ENCODE results near the gene THSD4.

The THSD4 gene

GRCh38 chr15:71447328-71448250 lies 332.3 kb downstream of the THSD4 start:
- H3K27ac ChIP-seq (ENCODE audit: low read depth, low read length): no peak overlapping the region
- no peaks in the 10 kb centered on the region for H3K36me3 ChIP-seq (ENCODE audit: control insufficient read depth in 1 of 2, insufficient read depth in 2 of 2, low read length in 2 of 2)
- no peak overlapping the region for H3K4me3 ChIP-seq (ENCODE audit: low read depth in 1 of 2, low read length in 2 of 2)
- H3K9me3 ChIP-seq (ENCODE audit: control insufficient read depth in 1 of 2, low read length in 2 of 2): no peaks in the 10 kb centered on the region
- H3K9ac ChIP-seq (ENCODE audit: low read depth in 1 of 2, low read length in 2 of 2): no peak overlapping the region
- H3K27me3 ChIP-seq (ENCODE audit: control insufficient read depth in 1 of 2, insufficient read depth in 2 of 2, low read length in 2 of 2): no peaks in the 10 kb centered on the region
- H3K4me1 ChIP-seq (ENCODE audit: control insufficient read depth in 1 of 2, insufficient read depth in 2 of 2, low read length in 2 of 2): peaks cover 25 to 27% of the 10 kb centered on the region in 2 donors

- H3K4me1 ChIP-seq (ENCODE audit: control insufficient read depth in 1 of 2, insufficient read depth in 2 of 2, low read length in 2 of 2): peaks cover 34 to 36% of the 10 kb centered on the region in 2 donors
- no peak overlapping the region for H3K9ac ChIP-seq (ENCODE audit: low read depth in 1 of 2, low read length in 2 of 2)
- H3K36me3 ChIP-seq (ENCODE audit: control insufficient read depth in 1 of 2, insufficient read depth in 2 of 2, low read length in 2 of 2): no peaks in the 10 kb centered on the region
- no peak overlapping the region for H3K27ac ChIP-seq (ENCODE audit: low read depth, low read length)
- H3K9me3 ChIP-seq (ENCODE audit: control insufficient read depth in 1 of 2, low read length in 2 of 2): no peaks in the 10 kb centered on the region
- H3K27me3 ChIP-seq (ENCODE audit: control insufficient read depth in 1 of 2, insufficient read depth in 2 of 2, low read length in 2 of 2): no peaks in the 10 kb centered on the region
- H3K4me3 ChIP-seq (ENCODE audit: low read depth in 1 of 2, low read length in 2 of 2): no peak overlapping the region
Observed at GRCh38 chr15:71448688-71449114, 333.4 kb downstream of the THSD4 start.

GRCh38 chr15:71449363-71449762 lies 334.1 kb downstream of the THSD4 start:
- no peaks in the 10 kb centered on the region for H3K27me3 ChIP-seq (ENCODE audit: control insufficient read depth in 1 of 2, insufficient read depth in 2 of 2, low read length in 2 of 2)
- H3K9ac ChIP-seq (ENCODE audit: low read depth in 1 of 2, low read length in 2 of 2): no peak overlapping the region
- H3K4me1 ChIP-seq (ENCODE audit: control insufficient read depth in 1 of 2, insufficient read depth in 2 of 2, low read length in 2 of 2): peaks cover 34 to 36% of the 10 kb centered on the region in 2 donors
- H3K4me3 ChIP-seq (ENCODE audit: low read depth in 1 of 2, low read length in 2 of 2): no peak overlapping the region
- no peaks in the 10 kb centered on the region for H3K9me3 ChIP-seq (ENCODE audit: control insufficient read depth in 1 of 2, low read length in 2 of 2)
- H3K36me3 ChIP-seq (ENCODE audit: control insufficient read depth in 1 of 2, insufficient read depth in 2 of 2, low read length in 2 of 2): no peaks in the 10 kb centered on the region
- H3K27ac ChIP-seq (ENCODE audit: low read depth, low read length): no peak overlapping the region

- Histone ChIP-seq H3K9me3 (ENCODE audit: control insufficient read depth in 1 of 2, low read length in 2 of 2) (no peaks in the 10 kb centered on the region), H3K36me3 (ENCODE audit: control insufficient read depth in 1 of 2, insufficient read depth in 2 of 2, low read length in 2 of 2) (no peaks in the 10 kb centered on the region), H3K27ac (ENCODE audit: low read depth, low read length) (no peak overlapping the region), H3K4me1 (ENCODE audit: control insufficient read depth in 1 of 2, insufficient read depth in 2 of 2, low read length in 2 of 2) (peaks cover 34 to 36% of the 10 kb centered on the region in 2 donors), H3K9ac (ENCODE audit: low read depth in 1 of 2, low read length in 2 of 2) (no peak overlapping the region), H3K27me3 (ENCODE audit: control insufficient read depth in 1 of 2, insufficient read depth in 2 of 2, low read length in 2 of 2) (no peaks in the 10 kb centered on the region), H3K4me3 (ENCODE audit: low read depth in 1 of 2, low read length in 2 of 2) (no peak overlapping the region)
Observed at GRCh38 chr15:71449956-71450355, 334.7 kb downstream of the THSD4 start.

DNA sequence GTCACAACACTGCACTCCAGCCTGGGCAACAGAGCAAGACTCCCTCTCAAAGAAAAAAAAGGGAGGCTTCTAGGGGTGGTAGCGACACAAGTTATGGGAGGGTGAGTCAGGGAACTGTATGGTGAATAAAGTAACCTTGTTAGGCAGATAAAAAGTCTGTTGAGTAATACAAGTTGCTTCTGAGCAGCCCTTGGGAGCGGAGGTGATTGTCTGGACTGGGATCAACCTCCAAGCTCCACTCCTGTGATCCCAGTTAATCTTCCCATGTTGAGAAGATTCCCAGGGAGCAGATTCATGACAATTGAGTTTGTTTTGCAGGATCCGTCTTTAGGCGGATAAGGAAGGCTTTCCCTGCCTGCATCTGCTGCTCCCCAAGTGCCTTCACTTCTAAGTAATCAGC lies 335.9 kb downstream of the THSD4 start:
- H3K9me3 ChIP-seq (ENCODE audit: control insufficient read depth in 1 of 2, low read length in 2 of 2): no peaks in the 10 kb centered on the region
- H3K36me3 ChIP-seq (ENCODE audit: control insufficient read depth in 1 of 2, insufficient read depth in 2 of 2, low read length in 2 of 2): no peaks in the 10 kb centered on the region
- H3K4me1 ChIP-seq (ENCODE audit: control insufficient read depth in 1 of 2, insufficient read depth in 2 of 2, low read length in 2 of 2): peaks cover 43 to 47% of the 10 kb centered on the region in 2 donors
- H3K4me3 ChIP-seq (ENCODE audit: low read depth in 1 of 2, low read length in 2 of 2): no peak overlapping the region
- H3K27me3 ChIP-seq (ENCODE audit: control insufficient read depth in 1 of 2, insufficient read depth in 2 of 2, low read length in 2 of 2): no peaks in the 10 kb centered on the region
- no peak overlapping the region for H3K9ac ChIP-seq (ENCODE audit: low read depth in 1 of 2, low read length in 2 of 2)
- no peak overlapping the region for H3K27ac ChIP-seq (ENCODE audit: low read depth, low read length)

- Histone ChIP-seq H3K9ac (ENCODE audit: low read depth in 1 of 2, low read length in 2 of 2) (no peak overlapping the region), H3K4me3 (ENCODE audit: low read depth in 1 of 2, low read length in 2 of 2) (no peak overlapping the region), H3K4me1 (ENCODE audit: control insufficient read depth in 1 of 2, insufficient read depth in 2 of 2, low read length in 2 of 2) (peaks cover 43 to 52% of the 10 kb centered on the region in 2 donors), H3K27me3 (ENCODE audit: control insufficient read depth in 1 of 2, insufficient read depth in 2 of 2, low read length in 2 of 2) (no peaks in the 10 kb centered on the region), H3K9me3 (ENCODE audit: control insufficient read depth in 1 of 2, low read length in 2 of 2) (no peaks in the 10 kb centered on the region), H3K36me3 (ENCODE audit: control insufficient read depth in 1 of 2, insufficient read depth in 2 of 2, low read length in 2 of 2) (no peaks in the 10 kb centered on the region), H3K27ac (ENCODE audit: low read depth, low read length) (no peak overlapping the region)
Observed at GRCh38 chr15:71452893-71453292, 337.6 kb downstream of the THSD4 start.

DNA sequence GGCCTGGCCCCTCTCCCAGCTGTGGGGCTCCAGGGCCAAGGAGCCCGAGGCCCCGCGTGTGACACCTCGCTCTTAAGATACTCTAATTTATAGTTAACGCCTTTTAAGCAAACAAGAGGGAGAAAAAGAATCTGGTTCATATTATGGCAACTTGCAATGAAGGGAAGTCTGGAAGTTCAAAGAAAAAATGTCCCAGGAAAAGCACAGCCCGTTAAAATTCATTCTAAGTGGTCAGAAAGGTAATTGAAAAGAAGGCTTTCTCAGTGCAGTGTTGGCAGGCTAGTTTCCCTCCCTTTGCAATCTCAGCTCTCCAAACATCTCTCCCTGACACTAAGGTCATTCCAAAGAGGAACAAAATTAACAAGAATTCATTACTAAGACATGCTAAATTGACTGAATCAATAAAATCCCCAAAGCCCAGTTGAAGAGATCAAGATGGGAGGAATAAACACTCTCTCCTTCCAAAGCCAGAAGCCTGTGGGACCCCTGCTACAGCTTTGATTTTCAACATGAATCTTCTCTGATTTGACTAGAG lies 339.3 kb downstream of the THSD4 start:
- Histone ChIP-seq H3K27me3 (ENCODE audit: control insufficient read depth in 1 of 2, insufficient read depth in 2 of 2, low read length in 2 of 2) (no peaks in the 10 kb centered on the region), H3K27ac (ENCODE audit: low read depth, low read length) (no peak overlapping the region), H3K4me3 (ENCODE audit: low read depth in 1 of 2, low read length in 2 of 2) (no peak overlapping the region), H3K36me3 (ENCODE audit: control insufficient read depth in 1 of 2, insufficient read depth in 2 of 2, low read length in 2 of 2) (no peaks in the 10 kb centered on the region), H3K9me3 (ENCODE audit: control insufficient read depth in 1 of 2, low read length in 2 of 2) (no peaks in the 10 kb centered on the region), H3K9ac (ENCODE audit: low read depth in 1 of 2, low read length in 2 of 2) (no peak overlapping the region), H3K4me1 (ENCODE audit: control insufficient read depth in 1 of 2, insufficient read depth in 2 of 2, low read length in 2 of 2) (peaks cover 42 to 44% of the 10 kb centered on the region in 2 donors)

- H3K27ac ChIP-seq (ENCODE audit: low read depth, low read length): no peak overlapping the region
- no peak overlapping the region for H3K4me3 ChIP-seq (ENCODE audit: low read depth in 1 of 2, low read length in 2 of 2)
- peaks cover 46 to 48% of the 10 kb centered on the region in 2 donors for H3K4me1 ChIP-seq (ENCODE audit: control insufficient read depth in 1 of 2, insufficient read depth in 2 of 2, low read length in 2 of 2)
- H3K9me3 ChIP-seq (ENCODE audit: control insufficient read depth in 1 of 2, low read length in 2 of 2): no peaks in the 10 kb centered on the region
- H3K36me3 ChIP-seq (ENCODE audit: control insufficient read depth in 1 of 2, insufficient read depth in 2 of 2, low read length in 2 of 2): no peaks in the 10 kb centered on the region
- no peak overlapping the region for H3K9ac ChIP-seq (ENCODE audit: low read depth in 1 of 2, low read length in 2 of 2)
- no peaks in the 10 kb centered on the region for H3K27me3 ChIP-seq (ENCODE audit: control insufficient read depth in 1 of 2, insufficient read depth in 2 of 2, low read length in 2 of 2)
Observed at GRCh38 chr15:71455107-71455506, 339.8 kb downstream of the THSD4 start.

DNA sequence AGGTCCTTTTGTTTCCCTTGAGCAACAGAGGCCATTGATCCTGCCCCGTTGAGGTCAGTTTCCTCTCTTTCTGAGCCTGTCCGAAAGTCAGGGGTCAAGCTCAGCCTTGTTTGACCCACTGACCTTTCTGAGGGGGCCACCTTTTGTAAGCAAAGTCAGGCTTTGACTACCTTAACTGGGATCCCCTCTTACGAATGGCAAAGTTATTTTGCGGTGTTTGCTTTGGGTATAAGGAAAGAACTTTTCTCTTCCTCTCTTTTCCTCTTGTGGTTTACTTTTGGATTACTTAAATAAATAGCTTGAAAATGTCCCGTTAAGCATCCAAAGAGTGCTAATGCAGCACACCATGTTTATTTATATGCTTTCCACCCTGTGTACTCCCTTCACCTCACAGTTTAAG lies 340.6 kb downstream of the THSD4 start:
- Histone ChIP-seq H3K27me3 (ENCODE audit: control insufficient read depth in 1 of 2, insufficient read depth in 2 of 2, low read length in 2 of 2) (no peaks in the 10 kb centered on the region), H3K9me3 (ENCODE audit: control insufficient read depth in 1 of 2, low read length in 2 of 2) (no peaks in the 10 kb centered on the region), H3K4me3 (ENCODE audit: low read depth in 1 of 2, low read length in 2 of 2) (no peak overlapping the region), H3K27ac (ENCODE audit: low read depth, low read length) (no peak overlapping the region), H3K36me3 (ENCODE audit: control insufficient read depth in 1 of 2, insufficient read depth in 2 of 2, low read length in 2 of 2) (no peaks in the 10 kb centered on the region), H3K9ac (ENCODE audit: low read depth in 1 of 2, low read length in 2 of 2) (no peak overlapping the region), H3K4me1 (ENCODE audit: control insufficient read depth in 1 of 2, insufficient read depth in 2 of 2, low read length in 2 of 2) (peaks cover 52 to 54% of the 10 kb centered on the region in 2 donors)

GRCh38 chr15:71456362-71456761 lies 341.1 kb downstream of the THSD4 start:
- no peaks in the 10 kb centered on the region for H3K36me3 ChIP-seq (ENCODE audit: control insufficient read depth in 1 of 2, insufficient read depth in 2 of 2, low read length in 2 of 2)
- peaks cover 50 to 51% of the 10 kb centered on the region in 2 donors for H3K4me1 ChIP-seq (ENCODE audit: control insufficient read depth in 1 of 2, insufficient read depth in 2 of 2, low read length in 2 of 2)
- no peak overlapping the region for H3K4me3 ChIP-seq (ENCODE audit: low read depth in 1 of 2, low read length in 2 of 2)
- no peak overlapping the region for H3K27ac ChIP-seq (ENCODE audit: low read depth, low read length)
- H3K9ac ChIP-seq (ENCODE audit: low read depth in 1 of 2, low read length in 2 of 2): no peak overlapping the region
- no peaks in the 10 kb centered on the region for H3K27me3 ChIP-seq (ENCODE audit: control insufficient read depth in 1 of 2, insufficient read depth in 2 of 2, low read length in 2 of 2)
- no peaks in the 10 kb centered on the region for H3K9me3 ChIP-seq (ENCODE audit: control insufficient read depth in 1 of 2, low read length in 2 of 2)

All from duodenal mucosa (tissue), 2 donors.